GM19397 (cell line): ENCODE measurements around the gene ICE2.
"Not testable (repeated sequence)": the region's sequence is repeated elsewhere in the genome, so short reads cannot be mapped to it uniquely, and the experiment has no call there.

Source experiments
- ATAC-seq: cut with Tn5 transposase; IDR thresholded peaks from one replicate; pipeline ENCODE4 v1.9.1; 2021; ENCODE audit warnings: mild to moderate bottlenecking, moderate library complexity; ENCODE audit not compliant: unreplicated experiment

Gene ICE2

DNA sequence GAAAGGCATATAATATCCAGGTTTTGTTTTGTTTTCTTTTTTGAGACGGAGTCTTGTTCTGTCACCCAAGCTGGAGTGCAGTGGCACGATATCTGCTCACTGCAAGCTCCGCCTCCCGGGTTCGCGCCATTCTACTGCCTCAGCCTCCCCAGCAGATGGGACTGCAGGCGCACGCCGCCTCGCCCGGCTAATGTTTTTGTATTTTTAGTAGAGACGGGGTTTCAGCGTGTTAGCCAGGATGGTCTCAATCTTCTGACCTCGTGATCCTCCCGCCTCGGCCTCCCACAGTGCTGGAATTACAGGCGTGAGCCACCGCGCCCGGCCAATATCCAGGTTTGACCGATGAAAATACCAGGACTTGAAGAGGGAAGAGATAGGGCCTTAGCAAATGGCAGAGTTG, 66.1 kb downstream of the ICE2 start:
- not testable (repeated sequence) for ATAC-seq

GRCh38 chr15:60411774-60412425, 67.0 kb downstream of the ICE2 start:
- no peak for ATAC-seq

GRCh38 chr15:60410350-60410749, 68.6 kb downstream of the ICE2 start:
- not testable (repeated sequence) for ATAC-seq

GRCh38 chr15:60408463-60408981, 70.4 kb downstream of the ICE2 start:
- no peak for ATAC-seq

GRCh38 chr15:60407415-60407805, 71.5 kb downstream of the ICE2 start:
- ATAC-seq: no peak

DNA sequence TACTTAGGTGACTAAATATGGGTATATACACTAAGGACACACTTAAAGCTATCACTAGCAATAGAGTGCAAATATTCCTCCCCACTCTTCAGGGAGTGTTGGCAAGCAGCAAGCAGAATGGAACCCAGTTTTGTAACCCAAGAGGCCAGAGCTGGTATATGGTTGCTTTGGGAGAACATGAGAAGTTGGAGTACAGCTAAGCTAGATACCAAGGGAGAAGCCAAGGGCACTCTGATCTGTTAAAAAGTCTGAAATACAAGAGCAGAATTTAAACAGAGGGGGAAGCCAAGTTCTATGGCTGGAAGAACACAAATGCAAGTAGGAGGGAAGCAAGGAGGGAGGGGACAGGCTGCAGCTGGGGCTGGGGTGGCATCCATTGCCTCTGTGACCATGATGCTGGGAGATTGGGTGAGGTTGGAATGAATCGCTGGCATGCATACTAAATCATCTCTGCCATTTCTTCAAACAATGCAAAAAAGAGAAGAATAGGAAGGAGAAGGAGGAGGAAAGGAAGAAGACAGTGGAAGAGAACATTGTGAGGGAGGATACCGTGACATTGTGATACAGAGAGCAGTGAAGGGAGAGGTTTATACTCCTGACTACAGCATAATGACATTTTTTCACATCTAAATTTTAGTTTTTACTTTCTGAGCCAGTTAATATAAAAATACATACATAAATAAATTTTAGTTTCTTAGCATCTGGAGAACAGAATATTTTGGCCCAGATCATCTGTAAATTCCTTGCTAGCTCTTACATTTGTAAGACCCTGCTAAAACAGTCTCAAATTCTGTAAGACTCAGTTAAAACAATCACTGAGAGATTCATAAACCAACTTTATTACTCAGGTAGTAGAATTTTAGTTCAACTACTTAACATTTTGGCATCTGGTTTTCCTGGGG, 72.2 kb downstream of the ICE2 start:
- no peak for ATAC-seq

DNA sequence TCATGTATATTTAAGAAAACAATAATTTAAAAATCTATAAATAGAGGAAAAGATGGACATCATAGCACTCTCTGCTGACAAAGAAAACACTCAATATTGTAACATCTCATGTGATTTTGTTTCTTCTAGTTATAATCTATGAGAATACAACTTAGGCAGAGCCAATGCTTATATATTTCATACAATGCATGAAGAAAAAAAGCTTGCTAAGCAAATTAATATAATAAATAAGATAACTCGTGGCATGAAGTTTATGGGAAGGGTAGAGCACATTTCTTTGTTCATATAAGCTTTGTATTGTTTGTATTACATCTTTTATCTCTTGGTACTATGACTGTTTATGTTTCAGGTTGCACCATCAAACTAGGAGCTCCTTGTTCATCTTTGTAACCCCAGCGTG, 73.5 kb downstream of the ICE2 start:
- ATAC-seq: no peak

DNA sequence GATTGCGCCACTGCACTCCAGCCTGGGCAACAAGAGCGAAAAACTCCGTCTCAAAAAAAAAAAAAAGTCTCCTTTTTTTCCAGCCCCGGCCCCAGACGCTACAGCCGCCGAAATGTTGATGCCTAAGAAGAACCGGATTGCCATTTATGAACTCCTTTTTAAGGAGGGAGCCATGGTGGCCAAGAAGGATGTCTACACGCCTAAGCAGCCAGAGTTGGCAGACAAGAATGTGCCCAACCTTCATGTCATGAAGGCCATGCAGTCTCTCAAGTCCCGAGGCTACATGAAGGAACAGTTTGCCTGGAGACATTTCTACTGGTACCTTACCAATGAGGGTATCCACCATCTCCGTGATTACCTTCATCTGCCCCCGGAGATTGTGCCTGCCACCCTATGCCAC, 74.6 kb downstream of the ICE2 start:
- ATAC-seq: not testable (repeated sequence)

GRCh38 chr15:60400944-60401343, 78.0 kb downstream of the ICE2 start:
- no peak for ATAC-seq

GRCh38 chr15:60399931-60400330, 79.0 kb downstream of the ICE2 start:
- ATAC-seq: no peak

DNA sequence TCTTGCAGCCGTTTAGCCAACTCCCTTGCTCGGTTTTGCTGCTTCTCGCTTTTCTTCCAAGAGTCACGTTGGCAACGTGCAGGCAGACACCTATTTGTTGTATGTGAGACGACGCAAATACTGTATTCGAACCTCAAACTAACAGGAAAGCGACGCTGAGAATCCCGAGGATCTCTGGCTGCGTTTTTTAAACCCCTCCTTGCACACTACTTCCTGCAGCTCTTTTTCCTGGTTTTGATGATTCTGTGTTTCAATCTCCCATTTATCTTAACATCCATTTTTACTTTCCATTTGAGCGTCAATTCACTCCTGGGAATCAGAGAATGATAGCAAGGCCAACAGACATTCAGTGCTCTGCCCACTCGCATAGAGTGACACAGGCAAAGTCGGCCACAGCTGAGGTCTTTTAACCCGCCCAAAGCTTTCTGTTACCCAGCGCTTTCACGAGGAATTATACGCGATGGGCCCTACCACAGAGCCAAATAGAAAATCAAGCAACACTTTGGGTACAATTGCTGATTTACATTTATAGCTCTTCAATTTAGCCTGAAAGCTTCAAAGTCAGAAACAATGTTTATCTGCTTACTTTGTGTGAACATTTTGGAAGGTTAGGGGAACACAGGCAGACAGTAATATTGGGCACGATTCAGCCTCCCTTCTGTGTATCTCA, 79.6 kb downstream of the ICE2 start:
- no peak for ATAC-seq

GRCh38 chr15:60397772-60398445, 81.0 kb downstream of the ICE2 start, which contains the start of gene ANXA2:
TSS of gene ANXA2 (minus strand) at chr15:60397986. CDS start at chr15:60386075, 11,911 bp downstream.
- ATAC-seq: peak; percentile 64

- peak; percentile 58 for ATAC-seq
These were observed 81.8 kb downstream of the ICE2 start for GRCh38 chr15:60396958-60397771.

GRCh38 chr15:60396560-60396957, 82.4 kb downstream of the ICE2 start:
- no peak for ATAC-seq

GRCh38 chr15:60396100-60396499, 82.8 kb downstream of the ICE2 start:
- no peak for ATAC-seq

DNA sequence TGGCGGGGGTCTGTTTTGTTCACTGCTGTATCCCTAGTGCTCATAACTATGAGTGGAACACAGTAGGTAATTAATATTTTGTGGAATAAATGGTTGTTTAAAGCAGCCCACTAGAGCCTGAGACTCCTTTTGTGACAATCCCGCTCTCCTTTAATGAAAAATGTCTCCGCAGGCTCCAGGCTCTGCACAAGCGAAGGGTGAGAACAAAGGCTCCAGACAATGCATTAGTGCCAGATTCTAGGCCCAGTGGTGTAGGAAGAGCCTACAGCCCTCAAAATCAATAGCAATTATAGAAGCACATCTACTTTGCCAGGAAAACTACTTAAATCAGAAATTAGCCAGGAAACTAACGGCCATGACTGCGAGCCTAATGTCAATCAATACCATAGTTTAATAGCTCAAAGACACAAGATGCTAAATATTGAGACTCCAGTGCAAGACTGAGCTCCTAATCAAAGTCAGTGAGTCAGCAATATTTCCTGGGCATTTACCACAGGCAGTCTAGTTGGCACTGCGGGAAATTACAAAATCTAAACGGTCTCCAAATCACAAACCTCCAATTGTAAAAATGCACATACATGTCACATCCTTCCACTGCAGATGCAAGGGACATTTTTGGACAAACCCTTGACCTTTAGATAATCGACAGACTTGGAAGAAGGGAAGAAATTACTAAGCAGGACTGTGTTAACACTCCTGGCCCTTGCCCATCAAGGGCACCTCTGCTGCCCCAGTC, 83.5 kb downstream of the ICE2 start:
- no peak for ATAC-seq

- no peak for ATAC-seq
These were observed 84.2 kb downstream of the ICE2 start for GRCh38 chr15:60394689-60395097.

DNA sequence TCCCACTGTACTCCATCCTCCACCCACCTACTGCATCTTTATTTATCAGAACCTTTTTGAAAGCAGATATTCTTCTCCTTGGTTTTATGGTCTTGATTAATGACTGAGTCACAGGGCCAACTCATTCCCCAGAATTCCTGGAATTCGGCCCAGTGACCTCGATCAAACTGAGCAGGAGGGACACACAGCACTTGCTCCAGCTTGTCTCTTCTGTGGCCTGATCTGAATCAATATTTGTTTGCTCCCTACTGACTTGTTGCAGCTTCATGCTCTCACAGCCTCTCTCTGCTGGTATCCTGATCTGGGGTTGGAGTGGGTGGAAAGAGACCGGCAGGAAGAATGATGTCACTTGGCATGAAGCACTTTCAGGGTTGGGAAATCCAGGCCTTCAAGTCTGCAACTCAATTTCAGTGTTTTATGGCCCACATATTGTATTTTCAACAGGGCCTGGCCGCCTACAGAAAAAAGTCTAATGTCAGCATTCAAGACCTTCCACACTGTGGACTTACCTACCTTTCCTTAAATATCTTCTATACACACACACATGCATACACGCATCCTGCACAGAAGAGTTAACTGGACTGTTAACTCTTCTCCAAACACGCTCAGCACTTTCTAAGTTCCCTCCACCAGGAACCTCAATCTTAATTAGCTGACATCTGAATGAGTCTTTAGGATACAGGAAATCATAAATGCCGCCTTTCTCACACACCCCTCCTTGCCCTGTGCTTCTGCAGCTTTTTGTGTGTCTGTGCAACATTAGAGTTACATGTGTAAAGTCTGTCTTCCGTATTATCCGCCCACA, 85.8 kb downstream of the ICE2 start:
- ATAC-seq: no peak
